Lower leg skin (tissue), 4 donors: ENCODE data around the gene MEF2D. TPM values are rescaled to one million over a fixed set of nuclear protein-coding genes. Genes with fewer than 3 reads are reported as not detected.

Experiments
- DNase-seq, 2 donors: peaks; one replicate each; pipeline ENCODE4 v3.0.0-alpha.2; 2019; ENCODE audit warnings: low spot score in 2 of 2
- H3K4me3 ChIP-seq: fragments of 200-600 bp; sonication (generic); 2 replicates; pipeline ENCODE4 v1.5.1; 2017; ENCODE audit warnings: mild to moderate bottlenecking, low read depth; ENCODE audit not compliant: poor library complexity, severe bottlenecking
- POLR2A ChIP-seq, 2 donors: fragments of 450-650 bp; IDR thresholded peaks; one replicate each; pipeline ENCODE4 v1.6.1; 2016 to 2017; ENCODE audit warnings: antibody characterized with exemption in 2 of 2, mild to moderate bottlenecking in 1 of 2, moderate library complexity in 1 of 2
- WGBS, 2 donors: methylation state at CpG; one replicate each; pipeline ENCODE4 v1.1.5; 2018; 5-methylcytosine and 5-hydroxymethylcytosine counted together
- intact Hi-C: fragments of 100-400 bp; cut with DNase I; formaldehyde crosslinking; loops from one replicate; pipeline ENCODE4 v1.15.0; 2023; ENCODE audit warnings: low total_unique reads
- total RNA-seq, 4 donors: library from RNA; depleted of rRNA; stranded (reverse); fragments of >200 nt; gene quantifications; one replicate each; pipeline ENCODE4 v1.1.0, GENCODE V29; 2016
- TF ChIP-seq, protein P1 (sequence below), 3 donors: fragments of 450-650 bp; IDR thresholded peaks; one replicate each; pipeline ENCODE4 v1.5.1; 2016; ENCODE audit warnings: antibody characterized with exemption in 3 of 3, mild to moderate bottlenecking in 3 of 3, moderate library complexity in 2 of 3

Gene MEF2D
- total RNA-seq, 4 donors from 2014 or later: 32.1 to 67.3 (median 55.6) TPM

DNA sequence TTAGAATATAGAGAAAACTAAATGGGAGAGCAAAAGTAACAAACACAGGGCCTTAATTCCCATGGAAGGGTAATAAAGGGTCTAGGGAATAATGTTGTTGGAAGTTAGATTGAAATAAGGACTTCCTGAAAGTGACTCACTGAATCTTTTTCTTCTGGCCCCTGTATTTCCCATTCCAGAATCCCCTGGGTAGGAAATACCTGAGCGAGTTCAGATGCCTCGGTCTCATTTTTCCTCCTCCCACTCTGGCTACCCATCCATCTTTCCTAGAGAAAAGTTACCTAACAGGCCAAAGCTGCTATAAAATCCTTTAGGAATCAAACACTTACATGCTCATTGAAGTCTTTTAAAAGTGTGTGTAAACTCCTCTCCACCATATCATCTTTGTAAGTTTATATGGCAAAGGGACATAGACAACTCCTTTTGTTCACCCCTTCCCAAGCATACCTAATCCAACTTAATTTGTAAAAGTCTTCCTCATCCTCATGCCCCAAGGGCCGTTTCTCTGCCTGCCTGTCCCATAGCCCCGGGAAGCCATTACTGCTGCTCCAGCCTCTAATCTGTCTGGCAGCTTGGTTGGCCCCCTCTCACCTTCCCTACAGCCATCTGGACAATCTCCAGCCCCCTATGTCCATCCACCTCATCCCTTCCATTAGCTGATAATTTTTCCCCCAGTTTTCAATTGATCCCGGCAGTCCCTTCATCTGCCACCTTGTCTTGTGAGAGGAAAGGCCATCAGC lies 3.3 kb upstream of the MEF2D start:
- TF ChIP-seq POLR2A (IDR thresholded peaks at IDR 0.05): no peak
- TF ChIP-seq, protein P1, sequence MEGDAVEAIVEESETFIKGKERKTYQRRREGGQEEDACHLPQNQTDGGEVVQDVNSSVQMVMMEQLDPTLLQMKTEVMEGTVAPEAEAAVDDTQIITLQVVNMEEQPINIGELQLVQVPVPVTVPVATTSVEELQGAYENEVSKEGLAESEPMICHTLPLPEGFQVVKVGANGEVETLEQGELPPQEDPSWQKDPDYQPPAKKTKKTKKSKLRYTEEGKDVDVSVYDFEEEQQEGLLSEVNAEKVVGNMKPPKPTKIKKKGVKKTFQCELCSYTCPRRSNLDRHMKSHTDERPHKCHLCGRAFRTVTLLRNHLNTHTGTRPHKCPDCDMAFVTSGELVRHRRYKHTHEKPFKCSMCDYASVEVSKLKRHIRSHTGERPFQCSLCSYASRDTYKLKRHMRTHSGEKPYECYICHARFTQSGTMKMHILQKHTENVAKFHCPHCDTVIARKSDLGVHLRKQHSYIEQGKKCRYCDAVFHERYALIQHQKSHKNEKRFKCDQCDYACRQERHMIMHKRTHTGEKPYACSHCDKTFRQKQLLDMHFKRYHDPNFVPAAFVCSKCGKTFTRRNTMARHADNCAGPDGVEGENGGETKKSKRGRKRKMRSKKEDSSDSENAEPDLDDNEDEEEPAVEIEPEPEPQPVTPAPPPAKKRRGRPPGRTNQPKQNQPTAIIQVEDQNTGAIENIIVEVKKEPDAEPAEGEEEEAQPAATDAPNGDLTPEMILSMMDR (IDR thresholded peaks at IDR 0.05): no peak
- no peak for DNase-seq
- intact Hi-C loops: loop anchor here (5.0 kb wide), 1 partner anchor 42 kb away; no protein-coding TSS in a partner anchor
- WGBS, 2 donors: 37 to 50% methylated on average over 5 of the region's 5 CpGs
- H3K4me3 ChIP-seq: no peak overlapping the region

DNA sequence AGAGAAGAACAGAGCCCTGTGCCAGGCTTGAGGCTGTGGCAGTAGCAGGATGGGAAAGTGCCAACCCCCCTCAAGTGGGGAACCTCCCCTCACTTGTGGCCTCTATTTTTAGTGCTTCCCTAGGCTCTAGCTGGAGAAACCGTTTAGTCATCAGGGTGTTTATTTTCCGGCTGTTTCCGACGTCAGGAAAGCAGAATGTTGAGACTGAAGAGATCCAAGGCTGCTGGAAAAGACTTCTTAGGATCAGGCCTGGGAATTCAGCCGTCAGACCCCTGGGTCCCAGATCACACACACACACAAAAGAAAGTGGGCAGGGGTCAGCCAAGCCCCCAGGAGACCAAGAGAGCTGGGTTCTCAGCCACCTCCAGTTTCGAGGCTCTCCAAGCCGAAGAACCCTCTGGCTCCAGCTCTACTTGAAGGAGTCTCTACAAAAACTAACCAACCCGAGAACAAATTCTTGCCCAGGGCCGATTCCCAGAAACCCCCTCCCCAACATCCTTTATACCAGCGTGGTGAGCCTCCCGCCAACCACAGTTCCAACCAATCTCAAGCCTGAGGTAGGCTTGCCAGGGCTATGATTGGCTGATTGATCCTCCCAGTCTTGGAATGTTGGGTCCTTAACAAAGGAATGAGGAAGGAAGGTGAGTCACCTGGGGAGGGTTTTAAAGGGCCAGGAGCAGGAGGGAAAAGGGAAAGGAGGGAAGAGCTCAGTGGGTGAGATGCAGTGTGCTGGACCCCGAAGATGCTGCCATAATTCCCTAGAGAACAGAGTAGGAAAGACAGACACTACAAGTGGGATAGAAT lies 2.5 kb upstream of the MEF2D start:
- no peak for TF ChIP-seq POLR2A (IDR thresholded peaks at IDR 0.05)
- TF ChIP-seq, protein P1 (IDR thresholded peaks at IDR 0.05): no peak
- peak; percentile 83 to 94 for DNase-seq
- WGBS, 2 donors: 5 to 10% methylated on average over 12 of the region's 12 CpGs
- intact Hi-C loops: loop anchor here (5.0 kb wide), 1 partner anchor 41 kb away; no protein-coding TSS in a partner anchor
- no peak overlapping the region for H3K4me3 ChIP-seq

DNA sequence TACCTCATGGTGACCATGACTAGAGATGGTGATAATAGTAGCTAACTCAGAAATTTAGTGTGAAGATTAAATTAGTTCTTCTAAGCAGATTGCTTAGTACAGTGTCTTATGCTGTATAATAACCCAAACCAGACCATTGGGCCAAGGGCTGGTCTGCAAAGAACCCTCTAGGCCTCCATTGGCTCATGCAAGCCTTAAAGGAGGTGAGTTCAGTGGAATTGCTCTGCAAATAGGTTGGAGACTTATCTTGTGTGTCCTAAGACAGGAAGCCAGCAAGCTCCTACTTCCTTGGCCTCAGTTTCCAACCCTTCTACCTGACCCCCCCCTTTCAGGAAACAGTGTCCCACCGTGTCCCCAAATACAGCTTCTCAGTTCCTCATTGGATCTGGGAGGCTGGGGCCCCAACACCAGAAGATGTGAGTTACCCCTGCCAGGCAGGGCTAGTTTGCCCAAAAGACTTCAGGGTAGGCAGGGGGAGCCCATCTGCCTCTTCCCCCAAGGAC lies 1.9 kb upstream of the MEF2D start:
- intact Hi-C loops: loop anchor here (5.0 kb wide), 1 partner anchor 40 kb away; no protein-coding TSS in a partner anchor
- H3K4me3 ChIP-seq: no peak overlapping the region
- no peak for TF ChIP-seq POLR2A (IDR thresholded peaks at IDR 0.05)
- TF ChIP-seq, protein P1 (IDR thresholded peaks at IDR 0.05): no peak
- 0 to 19% methylated on average over 1 of the region's 1 CpG for WGBS, 2 donors
- DNase-seq: no peak

DNA sequence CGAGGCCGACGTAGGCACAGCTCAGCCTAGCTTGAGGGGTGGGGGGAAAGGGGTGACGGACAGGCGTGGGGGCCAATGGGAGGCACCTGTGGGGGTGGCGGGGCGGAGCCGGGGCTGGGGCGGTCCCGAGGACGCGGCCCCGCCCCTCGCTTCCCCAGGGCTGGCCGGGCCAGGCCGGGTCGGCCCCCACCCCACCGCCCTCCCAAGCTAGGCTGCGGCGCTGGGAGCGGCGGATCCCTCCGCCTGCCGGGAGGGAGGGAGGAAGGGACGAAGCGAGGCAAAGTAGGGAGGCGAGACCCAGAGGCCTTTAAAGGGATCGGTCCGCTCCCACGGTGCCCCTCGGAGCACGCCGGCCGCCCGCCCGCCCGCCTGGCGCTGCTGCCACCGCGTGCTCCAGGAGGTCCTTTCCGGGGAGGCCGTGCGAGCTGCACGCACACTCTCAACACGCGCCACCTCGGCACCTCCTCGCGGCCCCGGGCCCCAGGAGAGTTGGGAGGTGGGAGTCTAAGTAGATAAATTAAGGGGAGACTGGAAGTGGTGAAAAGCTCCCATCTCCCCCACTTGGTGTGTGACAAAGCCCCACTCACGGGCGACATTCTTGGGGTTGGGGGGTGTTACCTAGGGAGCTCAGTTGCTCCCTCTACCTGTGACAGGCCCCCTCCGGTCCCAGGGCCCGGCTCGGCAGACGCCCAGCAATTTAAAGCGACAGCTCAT lies 375 bp upstream of the MEF2D start:
- intact Hi-C loops: loop anchor here (5.0 kb wide), 1 partner anchor 39 kb away; no protein-coding TSS in a partner anchor
- DNase-seq: peak; percentile 90 to 99
- TF ChIP-seq POLR2A (IDR thresholded peaks at IDR 0.05): peak in 1 of 2 donors; percentile 84
- TF ChIP-seq, protein P1 (IDR thresholded peaks at IDR 0.05): peak in 1 of 3 donors; percentile 7
- H3K4me3 ChIP-seq: peak overlapping the region; percentile 100
- 0 to 1% methylated on average over 32 to 36 of the region's 57 CpGs for WGBS, 2 donors

DNA sequence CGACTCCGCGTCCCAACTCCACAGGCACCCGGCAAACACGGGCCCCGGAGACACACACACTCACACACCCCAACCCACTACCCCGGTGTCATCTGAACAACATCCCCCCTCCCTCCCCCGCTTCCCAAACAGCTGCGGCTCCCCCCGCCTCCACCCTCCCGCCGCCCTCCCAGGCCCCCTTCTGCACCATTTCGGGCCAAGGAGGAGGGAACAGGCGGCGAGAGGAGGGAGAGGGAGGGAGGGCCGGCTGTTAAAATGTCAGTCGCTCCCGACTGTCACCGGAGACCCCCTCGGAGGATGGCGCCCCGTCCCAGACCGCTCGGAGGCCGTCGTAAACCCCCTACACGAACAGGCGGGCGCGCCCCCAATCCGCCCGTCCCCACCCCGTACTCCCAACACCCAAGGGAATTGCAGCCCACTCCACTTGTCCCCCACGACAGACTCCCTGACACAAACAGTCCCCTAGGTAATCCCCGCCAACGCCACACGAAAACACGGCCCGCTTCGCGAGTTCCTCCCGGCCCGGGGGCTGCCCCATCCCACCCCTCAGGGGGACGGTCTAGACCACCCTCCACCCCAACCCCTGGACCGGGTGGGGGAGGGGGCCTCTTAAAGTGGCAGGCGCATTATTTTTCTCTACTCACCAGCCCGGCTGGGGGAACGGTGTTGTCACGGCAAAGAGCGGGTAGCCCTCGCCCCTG lies 583 bp downstream of the MEF2D start:
- TF ChIP-seq POLR2A (IDR thresholded peaks at IDR 0.05): no peak
- TF ChIP-seq, protein P1 (IDR thresholded peaks at IDR 0.05): no peak
- peak overlapping the region; percentile 100 for H3K4me3 ChIP-seq
- peak; percentile 51 to 92 for DNase-seq
- intact Hi-C loops: loop anchor here (5.0 kb wide), 1 partner anchor 38 kb away; no protein-coding TSS in a partner anchor
- 1% methylated on average over 19 to 44 of the region's 51 CpGs for WGBS, 2 donors
